Endothelial cell of umbilical vein (primary cell): ENCODE results near the gene KMT5B.

Experiments
- EZH2 ChIP-seq: IDR thresholded peaks from 2 replicates; pipeline ENCODE4 v1.6.1; 2012; ENCODE audit warnings: borderline replicate concordance, low read depth, mild to moderate bottlenecking, moderate library complexity, low read length, inconsistent platforms; ENCODE audit not compliant: severe bottlenecking
- POLR2A ChIP-seq: IDR thresholded peaks from 2 replicates; pipeline ENCODE4 v1.6.1; 2012; ENCODE audit warnings: low read depth, mild to moderate bottlenecking, control low read depth, low read length
- TF ChIP-seq, protein P1 (sequence below), 2 donors: IDR thresholded peaks; 1 replicate in 1 of 2; 2 replicates in 1 of 2; pipeline ENCODE4 v1.5.1; 2011; ENCODE audit warnings: low read length in 2 of 2, mild to moderate bottlenecking in 2 of 2, moderate library complexity in 2 of 2, control low read depth in 1 of 2, inconsistent platforms in 1 of 2, low read depth in 1 of 2; ENCODE audit not compliant: insufficient read depth in 1 of 2; ENCODE audit errors: extremely low read depth in 1 of 2

DNA sequence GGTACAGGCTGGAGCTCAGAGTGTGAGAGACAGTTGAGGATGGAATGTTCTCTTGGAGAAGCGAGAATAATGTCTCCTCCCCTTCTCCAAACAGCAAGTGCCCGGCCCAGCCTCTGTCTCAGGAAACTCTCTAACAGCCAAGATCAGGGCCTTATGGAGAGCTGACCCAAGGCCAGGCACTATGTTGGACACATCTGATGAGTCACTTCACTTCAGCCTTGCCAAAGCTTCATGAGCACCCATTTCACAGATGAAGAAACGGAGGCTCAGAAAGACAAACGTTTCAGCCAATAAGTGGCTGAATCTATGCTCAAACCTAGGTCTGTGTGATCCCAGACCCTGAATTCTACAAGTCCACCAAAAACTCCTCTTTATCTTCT, 69.8 kb downstream of the KMT5B start:
- TF ChIP-seq, protein P1, sequence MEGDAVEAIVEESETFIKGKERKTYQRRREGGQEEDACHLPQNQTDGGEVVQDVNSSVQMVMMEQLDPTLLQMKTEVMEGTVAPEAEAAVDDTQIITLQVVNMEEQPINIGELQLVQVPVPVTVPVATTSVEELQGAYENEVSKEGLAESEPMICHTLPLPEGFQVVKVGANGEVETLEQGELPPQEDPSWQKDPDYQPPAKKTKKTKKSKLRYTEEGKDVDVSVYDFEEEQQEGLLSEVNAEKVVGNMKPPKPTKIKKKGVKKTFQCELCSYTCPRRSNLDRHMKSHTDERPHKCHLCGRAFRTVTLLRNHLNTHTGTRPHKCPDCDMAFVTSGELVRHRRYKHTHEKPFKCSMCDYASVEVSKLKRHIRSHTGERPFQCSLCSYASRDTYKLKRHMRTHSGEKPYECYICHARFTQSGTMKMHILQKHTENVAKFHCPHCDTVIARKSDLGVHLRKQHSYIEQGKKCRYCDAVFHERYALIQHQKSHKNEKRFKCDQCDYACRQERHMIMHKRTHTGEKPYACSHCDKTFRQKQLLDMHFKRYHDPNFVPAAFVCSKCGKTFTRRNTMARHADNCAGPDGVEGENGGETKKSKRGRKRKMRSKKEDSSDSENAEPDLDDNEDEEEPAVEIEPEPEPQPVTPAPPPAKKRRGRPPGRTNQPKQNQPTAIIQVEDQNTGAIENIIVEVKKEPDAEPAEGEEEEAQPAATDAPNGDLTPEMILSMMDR (IDR thresholded peaks at IDR 0.05; ENCODE audit: extremely low read depth in 1 of 2, insufficient read depth in 1 of 2, low read depth in 1 of 2, low read length in 2 of 2) = no peak
- TF ChIP-seq POLR2A (no peak), EZH2 (no peak)
